ENCODE data around the gene CASTOR1.

CASTOR1 gene

GRCh38 chr22:30327864-30328345 lies 38.6 kb upstream of the CASTOR1 start:
- Histone ChIP-seq H3K36me3 (ENCODE audit: control insufficient read depth in 2 of 2, insufficient read depth in 1 of 2, low read length in 2 of 2) (peaks cover 10 to 38% of the 10 kb centered on the region in 2 experiments; a peak in 2 of 3 replicates), H3K4me1 (ENCODE audit: control insufficient read depth, insufficient read depth, low read length) (peaks cover 11% of the 10 kb centered on the region), H3K9me3 (ENCODE audit: control insufficient read depth, insufficient read depth, low read depth, low read length) (no peaks in the 10 kb centered on the region), H3K4me3 (ENCODE audit: low read depth, low read length) (no peak overlapping the region; the same call in 1 of the 2 replicates), H3K27ac (ENCODE audit: extremely low read depth, low read depth, low read length) (no peak overlapping the region)
- POLR2A ChIA-PET = interaction anchor here (0.6 to 2.6 kb wide), 5 partner anchors 14 to 39 kb away, joined by 3 to 40 read pairs (median 9); partner anchors contain the start of genes CASTOR1, CCDC157 and SF3A1
- CTCF ChIA-PET = interaction anchor here (0.6 to 6.6 kb wide), 15 partner anchors 10 to 251 kb away, joined by 3 to 60 read pairs (median 3); partner anchors contain the start of gene CASTOR1
- TF ChIP-seq ZNF133 (tag by site-specific recombination; IDR thresholded peaks at IDR 0.05) = no peak
- no peak for TF ChIP-seq HOXA7 (CRISPR knock-in tag; IDR thresholded peaks at IDR 0.05; ENCODE audit: borderline replicate concordance)
- no peak for TF ChIP-seq ZNF211 (tag by site-specific recombination; IDR thresholded peaks at IDR 0.05; ENCODE audit: low read depth)
- TF ChIP-seq HOXD13 (CRISPR knock-in tag; IDR thresholded peaks at IDR 0.05; ENCODE audit: borderline replicate concordance) = no peak
- TF ChIP-seq, protein P1, sequence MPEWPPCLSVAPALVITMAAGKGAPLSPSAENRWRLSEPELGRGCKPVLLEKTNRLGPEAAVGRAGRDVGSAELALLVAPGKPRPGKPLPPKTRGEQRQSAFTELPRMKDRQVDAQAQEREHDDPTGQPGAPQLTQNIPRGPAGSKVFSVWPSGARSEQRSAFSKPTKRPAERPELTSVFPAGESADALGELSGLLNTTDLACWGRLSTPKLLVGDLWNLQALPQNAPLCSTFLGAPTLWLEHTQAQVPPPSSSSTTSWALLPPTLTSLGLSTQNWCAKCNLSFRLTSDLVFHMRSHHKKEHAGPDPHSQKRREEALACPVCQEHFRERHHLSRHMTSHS (tag by site-specific recombination; IDR thresholded peaks at IDR 0.05) = no peak
- TF ChIP-seq ZNF548 (tag by site-specific recombination; IDR thresholded peaks at IDR 0.05) = no peak
- 0 out of 2 replicates have a peak, but pooled peaks have one; percentile 29 for TF ChIP-seq ZNF792 (tag by site-specific recombination; IDR thresholded peaks at IDR 0.05)
- TF ChIP-seq SP7 (tag by site-specific recombination; IDR thresholded peaks at IDR 0.05) = no peak
- TF ChIP-seq ZNF621 (tag by site-specific recombination; IDR thresholded peaks at IDR 0.05) = no peak
- no peak for TF ChIP-seq ZNF501 (tag by site-specific recombination; IDR thresholded peaks at IDR 0.05)
- TF ChIP-seq ZNF791 (tag by site-specific recombination; IDR thresholded peaks at IDR 0.05) = no peak
- TF ChIP-seq, protein P2, sequence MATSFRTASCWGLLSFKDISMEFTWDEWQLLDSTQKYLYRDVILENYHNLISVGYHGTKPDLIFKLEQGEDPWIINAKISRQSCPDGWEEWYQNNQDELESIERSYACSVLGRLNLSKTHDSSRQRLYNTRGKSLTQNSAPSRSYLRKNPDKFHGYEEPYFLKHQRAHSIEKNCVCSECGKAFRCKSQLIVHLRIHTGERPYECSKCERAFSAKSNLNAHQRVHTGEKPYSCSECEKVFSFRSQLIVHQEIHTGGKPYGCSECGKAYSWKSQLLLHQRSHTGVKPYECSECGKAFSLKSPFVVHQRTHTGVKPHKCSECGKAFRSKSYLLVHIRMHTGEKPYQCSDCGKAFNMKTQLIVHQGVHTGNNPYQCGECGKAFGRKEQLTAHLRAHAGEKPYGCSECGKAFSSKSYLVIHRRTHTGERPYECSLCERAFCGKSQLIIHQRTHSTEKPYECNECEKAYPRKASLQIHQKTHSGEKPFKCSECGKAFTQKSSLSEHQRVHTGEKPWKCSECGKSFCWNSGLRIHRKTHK (tag by site-specific recombination; IDR thresholded peaks at IDR 0.05) = no peak
- peak; percentile 35; the same call in 1 of the 2 replicates for TF ChIP-seq ZNF391 (tag by site-specific recombination; IDR thresholded peaks at IDR 0.05; ENCODE audit: borderline replicate concordance, low read depth)
- TF ChIP-seq, protein P3, sequence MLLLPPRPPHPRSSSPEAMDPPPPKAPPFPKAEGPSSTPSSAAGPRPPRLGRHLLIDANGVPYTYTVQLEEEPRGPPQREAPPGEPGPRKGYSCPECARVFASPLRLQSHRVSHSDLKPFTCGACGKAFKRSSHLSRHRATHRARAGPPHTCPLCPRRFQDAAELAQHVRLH (tag by site-specific recombination; IDR thresholded peaks at IDR 0.05) = 0 out of 2 replicates have a peak, but pooled peaks have one; percentile 43
- TF ChIP-seq MYNN (tag by site-specific recombination; IDR thresholded peaks at IDR 0.05; ENCODE audit: borderline replicate concordance) = no peak
- TF ChIP-seq, protein P4, sequence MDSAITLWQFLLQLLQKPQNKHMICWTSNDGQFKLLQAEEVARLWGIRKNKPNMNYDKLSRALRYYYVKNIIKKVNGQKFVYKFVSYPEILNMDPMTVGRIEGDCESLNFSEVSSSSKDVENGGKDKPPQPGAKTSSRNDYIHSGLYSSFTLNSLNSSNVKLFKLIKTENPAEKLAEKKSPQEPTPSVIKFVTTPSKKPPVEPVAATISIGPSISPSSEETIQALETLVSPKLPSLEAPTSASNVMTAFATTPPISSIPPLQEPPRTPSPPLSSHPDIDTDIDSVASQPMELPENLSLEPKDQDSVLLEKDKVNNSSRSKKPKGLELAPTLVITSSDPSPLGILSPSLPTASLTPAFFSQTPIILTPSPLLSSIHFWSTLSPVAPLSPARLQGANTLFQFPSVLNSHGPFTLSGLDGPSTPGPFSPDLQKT (IDR thresholded peaks at IDR 0.05; ENCODE audit: borderline replicate concordance, low read depth, low read length) = no peak
- TF ChIP-seq SP2 (tag by site-specific recombination; IDR thresholded peaks at IDR 0.05) = 0 out of 2 replicates have a peak, but pooled peaks have one; percentile 38
- TF ChIP-seq GLIS2 (tag by site-specific recombination; IDR thresholded peaks at IDR 0.05) = no peak
- no peak for TF ChIP-seq ZNF174 (tag by site-specific recombination; IDR thresholded peaks at IDR 0.05)
- TF ChIP-seq, protein P5, sequence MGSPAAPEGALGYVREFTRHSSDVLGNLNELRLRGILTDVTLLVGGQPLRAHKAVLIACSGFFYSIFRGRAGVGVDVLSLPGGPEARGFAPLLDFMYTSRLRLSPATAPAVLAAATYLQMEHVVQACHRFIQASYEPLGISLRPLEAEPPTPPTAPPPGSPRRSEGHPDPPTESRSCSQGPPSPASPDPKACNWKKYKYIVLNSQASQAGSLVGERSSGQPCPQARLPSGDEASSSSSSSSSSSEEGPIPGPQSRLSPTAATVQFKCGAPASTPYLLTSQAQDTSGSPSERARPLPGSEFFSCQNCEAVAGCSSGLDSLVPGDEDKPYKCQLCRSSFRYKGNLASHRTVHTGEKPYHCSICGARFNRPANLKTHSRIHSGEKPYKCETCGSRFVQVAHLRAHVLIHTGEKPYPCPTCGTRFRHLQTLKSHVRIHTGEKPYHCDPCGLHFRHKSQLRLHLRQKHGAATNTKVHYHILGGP (tag by site-specific recombination; IDR thresholded peaks at IDR 0.05) = no peak
- TF ChIP-seq CTCF (tag by site-specific recombination; IDR thresholded peaks at IDR 0.05) = peak; percentile 54; the same call in 1 of the 2 replicates
- TF ChIP-seq ZNF175 (tag by site-specific recombination; IDR thresholded peaks at IDR 0.05) = no peak
- TF ChIP-seq RBAK (tag by site-specific recombination; IDR thresholded peaks at IDR 0.05) = no peak
- TF ChIP-seq KLF9 (tag by site-specific recombination; IDR thresholded peaks at IDR 0.05; ENCODE audit: low read depth) = no peak
- no peak for TF ChIP-seq KLF17 (tag by site-specific recombination; IDR thresholded peaks at IDR 0.05)
- TF ChIP-seq EGR2 (tag by site-specific recombination; IDR thresholded peaks at IDR 0.05; ENCODE audit: low read depth) = no peak
- TF ChIP-seq ZNF426 (tag by site-specific recombination; IDR thresholded peaks at IDR 0.05) = no peak
- no peak for TF ChIP-seq ZNF514 (tag by site-specific recombination; IDR thresholded peaks at IDR 0.05)
- no peak for TF ChIP-seq ZFP37 (tag by site-specific recombination; IDR thresholded peaks at IDR 0.05)
- no peak for TF ChIP-seq ZNF529 (tag by site-specific recombination; IDR thresholded peaks at IDR 0.05; ENCODE audit: insufficient replicate concordance)
- TF ChIP-seq ZNF416 (tag by site-specific recombination; IDR thresholded peaks at IDR 0.05) = no peak
